ENCODE results near the gene ANKRD11.

ANKRD11 gene

GRCh38 chr16:89232107-89232506, 258.3 kb downstream of the ANKRD11 start:
- no peak for DNase-seq (ENCODE audit: low spot score)

GRCh38 chr16:89230255-89230654, 260.1 kb downstream of the ANKRD11 start:
- DNase-seq (ENCODE audit: low spot score): no peak

- no peak for DNase-seq (ENCODE audit: low spot score)
Measured at GRCh38 chr16:89224665-89225064, 265.7 kb downstream of the ANKRD11 start.

GRCh38 chr16:89222931-89223330, 267.4 kb downstream of the ANKRD11 start:
- no peak for DNase-seq (ENCODE audit: low spot score)

- no peak for DNase-seq (ENCODE audit: low spot score)
Measured at GRCh38 chr16:89221604-89222003, 268.8 kb downstream of the ANKRD11 start.

- DNase-seq (ENCODE audit: low spot score): no peak
Measured at GRCh38 chr16:89219365-89219764, 271.0 kb downstream of the ANKRD11 start.

All from hematopoietic multipotent progenitor cell treated with erythropoietin and hydrocortisone succinate and interleukin-3 and kit ligand, for 17 days (in vitro differentiated cells).